Measurements from ENCODE around the gene ASS1.

ASS1 gene

GRCh38 chr9:130542038-130542437 lies 97.3 kb downstream of the ASS1 start:
- H3K36me3 ChIP-seq (ENCODE audit: control insufficient read depth, insufficient read depth, low read length) = no peaks in the 10 kb centered on the region
- H3K9me3 ChIP-seq (ENCODE audit: control insufficient read depth, low read length) = no peaks in the 10 kb centered on the region
- DNase-seq = no peak
- H3K4me3 ChIP-seq (ENCODE audit: insufficient read depth, low read depth, low read length, poor library complexity, severe bottlenecking) = no peak overlapping the region
- no peak overlapping the region for H3K27ac ChIP-seq (ENCODE audit: insufficient read depth, low read length, poor library complexity, severe bottlenecking)
- H3K4me1 ChIP-seq (ENCODE audit: control insufficient read depth, insufficient read depth, low read length, poor library complexity, severe bottlenecking) = peaks cover 5% of the 10 kb centered on the region
- H3K27me3 ChIP-seq (replicated peaks; ENCODE audit: control insufficient read depth, insufficient read depth, low read length, poor library complexity, severe bottlenecking) = peaks cover 1% of the 10 kb centered on the region

- no peaks in the 10 kb centered on the region for H3K27me3 ChIP-seq (replicated peaks; ENCODE audit: control insufficient read depth, insufficient read depth, low read length, poor library complexity, severe bottlenecking)
- no peaks in the 10 kb centered on the region for H3K9me3 ChIP-seq (ENCODE audit: control insufficient read depth, low read length)
- no peak overlapping the region for H3K4me3 ChIP-seq (ENCODE audit: insufficient read depth, low read depth, low read length, poor library complexity, severe bottlenecking)
- no peak overlapping the region for H3K27ac ChIP-seq (ENCODE audit: insufficient read depth, low read length, poor library complexity, severe bottlenecking)
- H3K36me3 ChIP-seq (ENCODE audit: control insufficient read depth, insufficient read depth, low read length) = no peaks in the 10 kb centered on the region
- DNase-seq = no peak
- H3K4me1 ChIP-seq (ENCODE audit: control insufficient read depth, insufficient read depth, low read length, poor library complexity, severe bottlenecking) = no peaks in the 10 kb centered on the region
These were observed 97.9 kb downstream of the ASS1 start for GRCh38 chr9:130542457-130543228.

GRCh38 chr9:130543368-130543767 lies 98.6 kb downstream of the ASS1 start:
- Histone ChIP-seq H3K9me3 (ENCODE audit: control insufficient read depth, low read length) (no peaks in the 10 kb centered on the region), H3K27ac (ENCODE audit: insufficient read depth, low read length, poor library complexity, severe bottlenecking) (no peak overlapping the region), H3K36me3 (ENCODE audit: control insufficient read depth, insufficient read depth, low read length) (no peaks in the 10 kb centered on the region), H3K27me3 (replicated peaks; ENCODE audit: control insufficient read depth, insufficient read depth, low read length, poor library complexity, severe bottlenecking) (no peaks in the 10 kb centered on the region), H3K4me3 (ENCODE audit: insufficient read depth, low read depth, low read length, poor library complexity, severe bottlenecking) (no peak overlapping the region), H3K4me1 (ENCODE audit: control insufficient read depth, insufficient read depth, low read length, poor library complexity, severe bottlenecking) (no peaks in the 10 kb centered on the region)
- no peak for DNase-seq

- H3K27me3 ChIP-seq (replicated peaks; ENCODE audit: control insufficient read depth, insufficient read depth, low read length, poor library complexity, severe bottlenecking) = no peaks in the 10 kb centered on the region
These were observed 99.1 kb downstream of the ASS1 start for GRCh38 chr9:130543859-130544258.

GRCh38 chr9:130544364-130544763 lies 99.6 kb downstream of the ASS1 start:
- no peaks in the 10 kb centered on the region for H3K36me3 ChIP-seq (ENCODE audit: control insufficient read depth, insufficient read depth, low read length)
- H3K4me1 ChIP-seq (ENCODE audit: control insufficient read depth, insufficient read depth, low read length, poor library complexity, severe bottlenecking) = no peaks in the 10 kb centered on the region
- H3K27me3 ChIP-seq (replicated peaks; ENCODE audit: control insufficient read depth, insufficient read depth, low read length, poor library complexity, severe bottlenecking) = no peaks in the 10 kb centered on the region
- no peak for DNase-seq
- H3K4me3 ChIP-seq (ENCODE audit: insufficient read depth, low read depth, low read length, poor library complexity, severe bottlenecking) = no peak overlapping the region
- H3K9me3 ChIP-seq (ENCODE audit: control insufficient read depth, low read length) = no peaks in the 10 kb centered on the region
- H3K27ac ChIP-seq (ENCODE audit: insufficient read depth, low read length, poor library complexity, severe bottlenecking) = no peak overlapping the region

More at GRCh38 chr9:130543859-130544258, 99.1 kb downstream of the ASS1 start:
- Histone ChIP-seq H3K4me3 (ENCODE audit: insufficient read depth, low read depth, low read length, poor library complexity, severe bottlenecking) (no peak overlapping the region), H3K9me3 (ENCODE audit: control insufficient read depth, low read length) (no peaks in the 10 kb centered on the region), H3K4me1 (ENCODE audit: control insufficient read depth, insufficient read depth, low read length, poor library complexity, severe bottlenecking) (no peaks in the 10 kb centered on the region), H3K36me3 (ENCODE audit: control insufficient read depth, insufficient read depth, low read length) (no peaks in the 10 kb centered on the region), H3K27ac (ENCODE audit: insufficient read depth, low read length, poor library complexity, severe bottlenecking) (no peak overlapping the region)
- DNase-seq = no peak

GRCh38 chr9:130548103-130548502 lies 103.3 kb downstream of the ASS1 start:
- H3K4me1 ChIP-seq (ENCODE audit: control insufficient read depth, insufficient read depth, low read length, poor library complexity, severe bottlenecking) = no peaks in the 10 kb centered on the region
- no peak overlapping the region for H3K4me3 ChIP-seq (ENCODE audit: insufficient read depth, low read depth, low read length, poor library complexity, severe bottlenecking)
- no peaks in the 10 kb centered on the region for H3K36me3 ChIP-seq (ENCODE audit: control insufficient read depth, insufficient read depth, low read length)
- no peak for DNase-seq
- no peak overlapping the region for H3K27ac ChIP-seq (ENCODE audit: insufficient read depth, low read length, poor library complexity, severe bottlenecking)
- no peaks in the 10 kb centered on the region for H3K27me3 ChIP-seq (replicated peaks; ENCODE audit: control insufficient read depth, insufficient read depth, low read length, poor library complexity, severe bottlenecking)
- H3K9me3 ChIP-seq (ENCODE audit: control insufficient read depth, low read length) = no peaks in the 10 kb centered on the region

- Histone ChIP-seq H3K27me3 (replicated peaks; ENCODE audit: control insufficient read depth, insufficient read depth, low read length, poor library complexity, severe bottlenecking) (no peaks in the 10 kb centered on the region), H3K9me3 (ENCODE audit: control insufficient read depth, low read length) (no peaks in the 10 kb centered on the region), H3K36me3 (ENCODE audit: control insufficient read depth, insufficient read depth, low read length) (no peaks in the 10 kb centered on the region), H3K27ac (ENCODE audit: insufficient read depth, low read length, poor library complexity, severe bottlenecking) (no peak overlapping the region), H3K4me1 (ENCODE audit: control insufficient read depth, insufficient read depth, low read length, poor library complexity, severe bottlenecking) (no peaks in the 10 kb centered on the region), H3K4me3 (ENCODE audit: insufficient read depth, low read depth, low read length, poor library complexity, severe bottlenecking) (no peak overlapping the region)
- no peak for DNase-seq
These were observed 104.5 kb downstream of the ASS1 start for GRCh38 chr9:130549093-130549735.
